SK-N-MC (cell line): ENCODE results near the gene AADACL4.

Experiments used
- EZH2 ChIP-seq: fragments of 200-600 bp; sonication (generic); IDR thresholded peaks from one replicate; pipeline ENCODE4 v1.6.1; 2017; ENCODE audit warnings: antibody characterized with exemption
- POLR2AphosphoS5 ChIP-seq: IDR thresholded peaks from 2 replicates; pipeline ENCODE4 v1.6.1; 2012; ENCODE audit warnings: mild to moderate bottlenecking, low read depth, low read length, borderline replicate concordance

DNA sequence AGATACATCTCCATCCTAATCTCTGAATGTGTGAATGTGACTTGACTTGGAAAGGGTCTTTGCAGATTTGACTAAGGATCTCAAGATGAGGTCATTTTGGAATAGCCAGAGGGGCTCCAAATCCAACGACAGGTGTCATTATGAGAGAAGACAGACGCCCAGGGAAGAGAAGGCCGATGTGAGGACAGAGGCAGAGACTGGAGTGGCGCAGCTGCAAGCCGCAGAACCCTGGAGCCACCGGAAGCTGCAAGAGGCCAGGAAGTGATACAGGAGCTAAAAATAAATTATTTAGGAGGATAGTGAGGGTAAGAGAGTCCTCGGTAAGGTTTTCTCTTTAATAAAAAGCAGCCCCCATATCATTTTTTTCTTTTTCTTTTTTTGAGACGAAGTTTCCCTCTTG, 9.7 kb upstream of the AADACL4 start:
- no peak for TF ChIP-seq POLR2AphosphoS5
- TF ChIP-seq EZH2, result no peak
